Cerebellar cortex (tissue), 1 donor: ENCODE data around the gene NEDD9.
A peak's percentile ranks its signal among the peaks of the same experiment; 100 is the strongest.

ENCODE experiments used
- DNase-seq: peaks from one replicate; pipeline ENCODE4 v3.0.0-alpha.2; 2015; ENCODE audit warnings: low spot score

Gene NEDD9

GRCh38 chr6:11232193-11232769 is at the start of gene NEDD9:
Gene NEDD9, minus strand, starts transcription at chr6:11232668. Its CDS starts 153 bp downstream, at chr6:11232515.
- DNase-seq, result peak; percentile 99

GRCh38 chr6:11282245-11282644 is 49.8 kb upstream of the NEDD9 start:
- no peak for DNase-seq

GRCh38 chr6:11280394-11280793 is 47.9 kb upstream of the NEDD9 start:
- DNase-seq, result no peak

DNA sequence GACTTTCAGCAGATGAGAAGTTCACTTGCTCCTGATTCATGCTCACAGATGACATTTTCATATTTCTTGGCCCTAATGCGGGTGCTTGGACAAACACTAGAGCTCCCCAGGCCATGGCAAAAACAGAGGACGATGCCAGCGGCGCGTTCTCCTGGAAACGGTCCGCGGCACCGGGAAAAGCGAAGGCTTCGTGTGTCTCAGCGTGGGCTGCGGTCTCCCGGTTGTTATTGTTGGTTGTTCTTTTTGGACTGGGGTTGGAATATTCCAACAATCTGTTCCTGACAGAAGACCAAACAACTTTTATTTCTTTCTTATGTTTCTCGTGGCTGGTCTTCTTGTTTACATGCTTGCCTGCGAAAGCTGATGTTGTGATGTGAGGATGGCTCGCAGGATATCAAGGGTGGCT is 46.8 kb upstream of the NEDD9 start:
- no peak for DNase-seq

DNA sequence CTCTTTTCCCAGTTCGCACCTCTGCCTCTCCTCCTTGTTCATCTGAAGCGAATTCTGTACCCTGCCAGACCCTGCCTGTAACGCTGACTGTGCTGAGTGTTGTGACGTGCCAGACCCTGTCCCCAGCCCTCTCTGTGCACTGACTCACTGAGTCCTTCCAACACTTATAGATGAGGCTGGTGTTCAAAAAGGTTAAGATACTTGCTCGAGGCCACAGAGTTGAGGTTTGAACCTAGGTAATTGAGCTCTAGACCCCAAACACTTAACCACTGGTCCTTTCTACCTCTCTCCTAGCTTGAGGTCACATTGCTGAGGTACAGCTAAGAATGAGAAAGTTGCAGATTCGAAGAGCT is 45.7 kb upstream of the NEDD9 start:
- DNase-seq, result no peak

GRCh38 chr6:11277275-11278206 is 45.1 kb upstream of the NEDD9 start:
- peak; percentile 71 for DNase-seq

- no peak for DNase-seq
Observed at GRCh38 chr6:11276911-11277274, 44.4 kb upstream of the NEDD9 start.

- no peak for DNase-seq
Observed at GRCh38 chr6:11276228-11276627, 43.8 kb upstream of the NEDD9 start.

DNA sequence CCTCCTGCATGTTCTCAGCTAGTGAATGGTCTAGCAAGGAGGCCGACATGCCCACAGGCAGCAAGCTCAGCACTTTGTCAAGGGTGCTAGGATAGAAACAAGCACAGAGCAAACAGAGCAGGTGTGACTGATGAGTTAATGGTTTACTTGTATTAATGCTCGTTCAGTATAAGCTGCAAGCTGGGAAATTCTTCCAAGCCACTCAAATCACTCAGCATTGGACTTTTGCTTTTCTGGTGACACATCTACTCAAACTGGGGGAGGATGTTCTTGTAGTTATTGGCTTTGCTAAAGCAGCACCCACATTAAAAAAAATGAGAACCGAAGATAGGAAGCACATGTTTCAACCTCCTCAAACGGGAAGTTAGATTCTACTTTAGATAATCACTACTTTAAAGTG is 43.1 kb upstream of the NEDD9 start:
- no peak for DNase-seq

- DNase-seq, result no peak
Observed at GRCh38 chr6:11273406-11274065, 41.1 kb upstream of the NEDD9 start.

DNA sequence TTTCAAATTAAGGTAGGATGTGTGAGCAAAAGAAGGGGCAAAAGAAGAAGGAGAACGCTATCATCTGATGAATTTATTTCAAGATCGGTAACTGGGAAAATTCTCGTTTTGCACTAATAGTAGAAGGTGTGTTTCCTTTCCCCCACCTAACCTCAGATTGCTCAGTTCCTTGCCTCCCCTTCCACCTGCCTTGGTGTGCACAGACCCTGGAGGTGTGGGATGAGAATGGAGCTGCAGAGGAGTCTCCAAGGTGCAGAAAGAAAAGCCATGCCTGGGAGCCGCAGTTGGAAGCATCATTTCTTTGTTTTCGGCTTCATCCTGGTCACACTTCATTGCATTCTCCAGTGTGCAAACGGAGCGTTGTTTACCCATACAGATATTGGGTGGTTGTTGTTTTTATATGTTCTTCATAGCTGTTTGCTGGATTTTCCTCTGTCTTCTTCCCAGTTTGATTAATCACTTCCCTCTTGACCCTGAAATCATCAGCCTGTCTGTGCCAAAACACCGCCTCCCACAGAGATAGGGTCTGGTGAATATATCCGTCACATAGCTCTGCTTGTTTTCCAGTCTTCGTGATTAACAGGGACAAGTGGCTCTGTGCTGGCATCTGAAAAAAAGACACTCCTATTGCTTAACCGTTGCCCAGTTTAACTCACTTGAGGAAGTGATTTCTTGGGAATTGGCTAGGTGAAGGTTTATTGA is 40.2 kb upstream of the NEDD9 start:
- DNase-seq, result no peak

- peak; percentile 31 for DNase-seq
Observed at GRCh38 chr6:11271228-11272020, 39.0 kb upstream of the NEDD9 start.

DNA sequence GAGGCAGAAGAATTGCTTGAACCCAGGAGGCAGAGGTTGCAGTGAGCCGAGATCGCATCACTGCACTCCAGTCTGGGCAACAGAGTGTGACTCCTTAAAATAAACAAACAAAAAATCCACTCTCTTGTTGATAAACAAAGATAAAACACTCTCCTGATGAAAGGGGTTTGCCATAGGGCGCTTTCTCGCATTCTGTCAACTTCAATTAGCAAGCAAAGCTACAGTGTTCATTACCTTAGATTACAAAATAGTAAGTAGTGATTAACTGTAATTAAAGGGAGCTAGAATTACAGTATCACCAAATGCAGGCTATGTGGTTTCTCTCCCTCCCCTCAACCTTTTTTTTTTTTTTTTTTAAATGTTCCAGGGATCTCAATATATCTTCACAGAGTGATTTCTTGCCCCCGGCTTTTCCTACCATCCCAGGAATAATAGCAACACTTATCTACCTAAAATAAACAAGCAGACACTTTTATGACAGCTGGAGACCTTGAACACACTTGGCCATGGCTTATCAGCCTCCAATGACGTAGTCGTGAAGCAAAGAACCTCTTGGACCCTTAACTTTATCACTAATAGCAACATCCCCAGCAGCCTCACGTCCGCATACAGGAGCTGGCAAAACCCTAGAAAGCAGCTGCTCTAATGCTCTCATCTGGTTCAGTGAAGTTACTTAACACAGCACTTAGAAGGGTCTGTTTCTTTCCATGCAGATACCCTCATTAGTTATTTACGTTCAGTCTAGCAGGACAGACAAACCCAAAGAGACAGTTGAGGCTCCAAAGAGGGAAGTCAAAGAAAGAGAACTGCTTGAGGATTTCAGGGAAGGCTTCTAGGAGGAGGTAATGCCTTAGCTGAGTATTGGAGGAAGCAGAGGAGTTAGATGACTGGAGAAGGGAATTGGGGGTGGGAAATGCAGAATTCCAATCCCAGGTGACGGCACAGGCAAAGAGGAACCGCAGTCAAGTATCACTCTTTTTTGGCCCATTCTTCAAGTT is 37.9 kb upstream of the NEDD9 start:
- no peak for DNase-seq

DNA sequence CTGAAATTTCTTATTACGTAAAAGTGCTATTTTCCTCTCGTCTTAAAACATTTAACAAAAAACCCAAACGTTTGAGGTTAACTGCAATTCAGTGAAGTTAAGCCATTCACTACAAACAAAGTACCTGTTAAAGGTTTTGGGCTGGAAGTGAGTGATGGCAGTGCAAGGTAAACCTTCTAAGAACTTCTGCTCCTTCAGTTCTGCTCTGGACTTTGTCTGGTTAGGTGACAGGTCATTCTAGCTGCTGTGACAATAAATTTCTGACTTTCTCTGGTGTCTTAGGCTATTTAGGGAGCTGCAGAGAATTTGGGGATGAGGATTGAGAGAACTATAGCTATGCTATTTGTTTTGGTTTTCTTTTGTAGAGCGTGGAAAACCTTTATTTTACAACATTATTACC is 36.5 kb upstream of the NEDD9 start:
- DNase-seq, result no peak

- DNase-seq, result no peak
Observed at GRCh38 chr6:11266926-11267325, 34.5 kb upstream of the NEDD9 start.

DNA sequence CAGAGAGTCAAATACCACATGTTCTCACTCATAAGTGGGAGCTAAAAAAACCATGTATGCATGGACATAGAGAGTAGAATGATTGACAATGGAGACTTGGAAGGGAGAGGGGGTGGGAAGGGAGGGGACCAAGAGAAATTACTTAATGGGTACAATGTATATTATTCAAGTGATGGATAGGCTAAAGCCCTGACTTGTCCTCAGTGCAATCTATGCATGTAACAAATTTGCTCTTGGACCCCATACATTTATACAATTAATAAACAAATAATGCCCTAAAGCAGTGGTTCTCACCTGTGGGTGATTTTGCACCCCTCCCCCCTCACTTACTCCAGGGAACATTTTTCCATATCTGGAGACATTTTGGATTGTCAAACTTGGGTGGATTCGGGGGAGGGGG is 33.5 kb upstream of the NEDD9 start:
- DNase-seq, result no peak

- peak; percentile 22 for DNase-seq
Observed at GRCh38 chr6:11264100-11264499, 31.6 kb upstream of the NEDD9 start.

GRCh38 chr6:11263291-11263775 is 30.9 kb upstream of the NEDD9 start:
- DNase-seq, result peak; percentile 74

GRCh38 chr6:11262242-11262641 is 29.8 kb upstream of the NEDD9 start:
- peak; percentile 89 for DNase-seq
